Fibroblast of the aortic adventitia (primary cell): Measurements from ENCODE around the gene CAPN3. TPM values are rescaled to one million over a fixed set of nuclear protein-coding genes. Genes with fewer than 3 reads are reported as not detected.

ENCODE experiments used
- DNase-seq: peaks from one replicate; pipeline ENCODE4 v3.0.0-alpha.2; 2010; ENCODE audit warnings: low read depth
- H3K4me3 ChIP-seq: 2 replicates; pipeline ENCODE4 v1.5.1; 2011; ENCODE audit warnings: low read depth, mild to moderate bottlenecking, control low read depth, low read length, moderate library complexity
- total RNA-seq: library from RNA; depleted of rRNA; stranded (reverse); fragments of >200 nt; gene quantifications from 2 replicates; pipeline ENCODE4 v1.2.3, GENCODE V29; 2012; ENCODE audit warnings: low replicate concordance
- TF ChIP-seq, protein P1 (sequence below): IDR thresholded peaks from 2 replicates; pipeline ENCODE4 v1.5.1; 2011; ENCODE audit warnings: mild to moderate bottlenecking, low read length, control low read depth, inconsistent platforms; ENCODE audit not compliant: insufficient read depth

Gene CAPN3
- total RNA-seq, 1 donor, result 2.5 TPM

DNA sequence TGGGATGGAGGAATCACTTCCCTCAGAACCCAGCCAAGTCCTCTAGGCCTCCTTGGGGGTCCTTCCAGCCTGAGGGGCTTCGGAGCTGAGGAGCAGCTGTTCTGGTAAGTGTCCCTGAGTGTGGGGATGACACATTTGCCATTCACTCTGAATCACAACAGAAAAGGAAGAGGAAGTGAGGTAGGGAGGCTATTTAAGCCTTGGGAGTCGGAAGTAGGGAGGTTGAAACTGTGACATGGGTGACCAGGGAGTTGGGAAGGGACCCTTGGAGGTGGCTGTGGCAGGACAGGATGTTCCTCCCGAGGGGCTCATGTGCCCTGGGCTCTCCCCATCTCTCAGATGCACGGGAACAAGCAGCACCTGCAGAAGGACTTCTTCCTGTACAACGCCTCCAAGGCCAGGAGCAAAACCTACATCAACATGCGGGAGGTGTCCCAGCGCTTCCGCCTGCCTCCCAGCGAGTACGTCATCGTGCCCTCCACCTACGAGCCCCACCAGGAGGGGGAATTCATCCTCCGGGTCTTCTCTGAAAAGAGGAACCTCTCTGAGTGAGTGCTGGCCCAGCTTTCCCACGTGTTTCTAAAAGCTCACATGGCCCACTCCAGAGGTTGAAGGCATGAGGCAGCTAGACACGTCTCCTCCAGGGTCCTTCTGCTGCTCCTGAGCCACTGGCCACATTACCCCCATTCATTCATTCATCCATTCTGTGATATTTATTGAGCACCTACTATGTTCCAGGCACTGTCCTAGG lies 43.3 kb downstream of the CAPN3 start:
- TF ChIP-seq, protein P1, sequence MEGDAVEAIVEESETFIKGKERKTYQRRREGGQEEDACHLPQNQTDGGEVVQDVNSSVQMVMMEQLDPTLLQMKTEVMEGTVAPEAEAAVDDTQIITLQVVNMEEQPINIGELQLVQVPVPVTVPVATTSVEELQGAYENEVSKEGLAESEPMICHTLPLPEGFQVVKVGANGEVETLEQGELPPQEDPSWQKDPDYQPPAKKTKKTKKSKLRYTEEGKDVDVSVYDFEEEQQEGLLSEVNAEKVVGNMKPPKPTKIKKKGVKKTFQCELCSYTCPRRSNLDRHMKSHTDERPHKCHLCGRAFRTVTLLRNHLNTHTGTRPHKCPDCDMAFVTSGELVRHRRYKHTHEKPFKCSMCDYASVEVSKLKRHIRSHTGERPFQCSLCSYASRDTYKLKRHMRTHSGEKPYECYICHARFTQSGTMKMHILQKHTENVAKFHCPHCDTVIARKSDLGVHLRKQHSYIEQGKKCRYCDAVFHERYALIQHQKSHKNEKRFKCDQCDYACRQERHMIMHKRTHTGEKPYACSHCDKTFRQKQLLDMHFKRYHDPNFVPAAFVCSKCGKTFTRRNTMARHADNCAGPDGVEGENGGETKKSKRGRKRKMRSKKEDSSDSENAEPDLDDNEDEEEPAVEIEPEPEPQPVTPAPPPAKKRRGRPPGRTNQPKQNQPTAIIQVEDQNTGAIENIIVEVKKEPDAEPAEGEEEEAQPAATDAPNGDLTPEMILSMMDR, result no peak
- H3K4me3 ChIP-seq, result no peak overlapping the region
- no peak for DNase-seq

DNA sequence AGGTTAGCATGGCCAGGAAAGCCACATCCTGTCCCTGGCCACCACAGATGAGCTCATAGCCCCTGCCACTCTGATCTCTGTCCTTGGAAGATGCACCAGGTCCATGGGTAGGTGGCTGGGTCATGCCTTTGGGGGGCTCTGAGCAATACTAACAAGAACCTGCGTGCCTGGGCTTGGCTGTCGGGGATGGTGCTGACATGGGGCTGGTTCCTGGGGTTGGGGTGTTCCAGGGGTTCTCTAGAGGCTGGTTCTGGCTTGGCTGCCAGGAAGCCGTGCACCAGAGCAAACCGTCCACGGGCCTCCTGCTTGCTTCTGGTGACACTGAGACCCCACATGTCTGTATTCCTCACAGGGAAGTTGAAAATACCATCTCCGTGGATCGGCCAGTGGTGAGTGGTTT lies 44.1 kb downstream of the CAPN3 start:
- no peak overlapping the region for H3K4me3 ChIP-seq
- TF ChIP-seq, protein P1, result no peak
- no peak for DNase-seq

DNA sequence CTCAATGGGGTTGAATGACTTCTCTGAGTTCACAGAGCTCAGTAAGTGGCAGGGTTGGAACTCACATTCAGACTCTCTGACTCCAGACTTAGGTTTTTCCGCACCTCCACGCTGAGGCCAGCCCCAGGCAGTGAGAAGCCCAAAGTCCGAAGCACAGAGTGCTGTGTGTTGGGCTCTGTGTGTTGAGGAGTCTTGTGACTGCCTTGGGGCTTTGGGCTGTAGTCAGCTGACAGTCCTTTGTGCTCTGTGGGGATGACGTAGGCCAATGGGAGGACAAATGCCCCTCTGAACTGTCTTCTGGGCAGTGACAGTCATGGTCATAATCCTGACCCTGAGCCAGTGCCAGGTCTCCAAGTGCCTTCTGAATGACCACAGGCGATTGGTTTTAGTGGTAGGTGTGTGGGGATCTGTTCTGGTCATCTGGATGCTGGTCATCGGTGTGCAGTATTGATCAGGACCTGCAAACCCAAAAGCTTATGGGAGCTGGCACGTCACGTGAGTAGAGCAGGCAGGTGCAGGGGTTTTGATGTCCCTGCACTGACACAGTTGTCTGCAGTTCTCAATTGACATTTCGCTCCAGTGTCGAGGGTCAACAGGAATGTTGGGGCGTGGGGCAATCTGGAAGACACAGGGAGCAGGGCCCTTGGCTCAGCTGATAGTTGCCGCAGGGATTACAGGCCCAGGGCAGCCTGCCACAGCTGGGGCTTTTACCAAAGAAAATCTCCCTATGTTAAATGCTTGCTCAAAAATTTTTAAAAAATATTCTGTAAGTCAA lies 45.3 kb downstream of the CAPN3 start:
- no peak overlapping the region for H3K4me3 ChIP-seq
- TF ChIP-seq, protein P1, result no peak
- DNase-seq, result no peak

DNA sequence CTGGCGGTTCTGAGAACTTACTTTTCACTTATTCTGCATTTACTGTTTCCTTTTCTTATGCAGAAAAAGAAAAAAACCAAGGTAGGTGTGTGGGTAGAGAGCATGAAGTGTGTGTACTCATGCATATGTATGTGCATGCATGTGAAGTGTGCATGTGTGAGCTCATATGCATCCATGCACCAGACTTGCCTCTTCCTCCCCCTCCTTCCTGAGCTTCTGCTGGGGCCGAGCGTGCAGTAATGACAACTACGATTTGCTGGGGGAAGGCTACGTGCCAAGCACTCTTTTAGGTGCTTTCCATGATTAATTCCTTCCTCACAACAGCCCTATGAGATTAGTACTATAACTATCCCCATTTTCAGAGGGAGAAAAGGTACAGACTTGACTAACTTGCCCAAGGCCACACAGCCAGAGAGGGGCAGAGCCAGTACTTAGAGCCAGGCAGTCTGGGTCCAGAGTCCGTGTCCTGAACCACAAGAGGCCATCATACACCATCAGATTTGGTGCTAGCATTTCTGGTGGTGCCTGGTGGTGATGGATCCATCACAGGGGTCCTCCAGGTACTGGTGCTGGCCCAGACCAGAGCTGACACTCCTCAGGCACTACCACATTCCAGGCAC lies 46.7 kb downstream of the CAPN3 start:
- TF ChIP-seq, protein P1, result no peak
- peak; percentile 16 for DNase-seq

DNA sequence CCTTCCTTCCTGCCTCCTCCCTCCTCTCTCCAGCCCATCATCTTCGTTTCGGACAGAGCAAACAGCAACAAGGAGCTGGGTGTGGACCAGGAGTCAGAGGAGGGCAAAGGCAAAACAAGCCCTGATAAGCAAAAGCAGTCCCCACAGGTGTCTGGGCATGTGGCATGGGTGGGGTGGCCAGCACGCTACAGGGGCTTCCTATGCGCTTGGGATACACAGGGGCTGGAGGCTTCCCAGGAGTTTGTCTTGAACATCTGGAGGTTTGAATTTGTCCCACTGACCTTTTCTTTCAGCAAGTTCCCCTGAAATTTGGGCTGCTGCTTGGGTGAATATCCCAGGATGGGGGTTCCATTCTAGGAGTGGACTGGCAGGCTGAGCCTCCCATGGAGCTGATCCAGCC lies 48.9 kb downstream of the CAPN3 start:
- TF ChIP-seq, protein P1, result no peak
- DNase-seq, result no peak
- no peak overlapping the region for H3K4me3 ChIP-seq

More for the DNA sequence above, 46.7 kb downstream of the CAPN3 start:
- H3K4me3 ChIP-seq, result no peak overlapping the region

DNA sequence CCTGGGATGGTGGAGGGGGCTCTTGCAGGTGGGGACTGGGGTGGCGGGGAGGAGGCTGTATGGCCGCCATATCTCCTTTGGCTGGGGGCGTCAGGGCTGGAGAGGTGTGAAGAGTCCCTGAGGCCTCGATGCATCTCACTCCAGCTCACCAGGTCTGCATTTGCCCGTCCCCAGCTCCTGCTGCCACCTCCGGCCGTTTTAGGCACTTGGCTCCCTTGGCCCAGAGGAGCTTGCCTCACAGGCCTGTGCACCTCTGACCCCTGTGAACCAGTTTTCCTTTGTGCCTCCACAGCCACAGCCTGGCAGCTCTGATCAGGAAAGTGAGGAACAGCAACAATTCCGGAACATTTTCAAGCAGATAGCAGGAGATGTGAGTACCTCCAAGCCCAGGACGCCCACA lies 49.7 kb downstream of the CAPN3 start:
- H3K4me3 ChIP-seq, result no peak overlapping the region
- TF ChIP-seq, protein P1, result no peak
- no peak for DNase-seq
